NCI-H187 (cell line): ENCODE data around the gene HOXC4.

Experiments used
- DNase-seq, 2 experiments: peaks; one replicate each; lab custom pipeline; 2025; lab: John Stamatoyannopoulos, UW

HOXC4 gene

DNA sequence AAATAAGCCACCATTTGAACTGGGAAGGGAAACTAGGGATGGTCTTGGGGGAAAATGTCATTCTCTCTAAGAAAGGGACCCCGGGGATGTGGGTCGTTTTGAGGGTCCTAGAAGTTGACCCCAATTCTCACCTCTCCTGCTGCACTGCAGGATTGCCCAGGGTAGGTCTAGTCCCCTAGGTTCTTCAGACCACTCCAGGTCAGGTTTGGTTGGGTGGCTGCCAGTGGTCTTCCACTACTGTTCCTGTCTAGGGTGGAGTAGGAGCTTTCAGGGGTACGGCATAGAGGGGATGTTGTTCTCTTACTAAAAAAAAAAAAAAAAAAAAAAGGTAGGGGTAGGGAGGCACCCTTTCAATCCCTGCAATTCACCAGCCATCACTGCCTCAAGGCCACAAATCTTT lies 37.6 kb upstream of the HOXC4 start:
- DNase-seq, result no peak

DNA sequence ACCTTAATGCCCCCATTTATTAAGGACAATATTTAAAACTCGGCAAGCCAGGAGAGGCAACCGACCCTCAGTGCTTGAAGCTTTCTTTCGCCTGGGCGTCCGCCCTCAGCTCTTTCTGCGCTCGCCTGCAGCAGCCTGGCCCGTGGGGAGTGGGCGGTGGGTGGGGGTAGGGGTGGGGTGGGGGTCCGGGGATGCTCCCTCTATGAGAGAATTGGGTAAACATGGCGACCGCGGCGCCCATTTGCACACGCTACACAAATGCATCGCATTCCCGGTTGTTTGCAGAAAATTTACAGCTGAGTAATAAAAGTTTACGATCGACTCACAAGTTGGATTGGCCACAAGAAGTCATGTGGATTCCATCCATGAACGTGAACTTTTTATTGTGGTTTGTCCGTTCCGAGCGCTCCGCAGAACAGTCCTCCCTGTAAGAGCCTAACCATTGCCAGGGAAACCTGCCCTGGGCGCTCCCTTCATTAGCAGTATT lies 37.1 kb upstream of the HOXC4 start:
- DNase-seq, result no peak

DNA sequence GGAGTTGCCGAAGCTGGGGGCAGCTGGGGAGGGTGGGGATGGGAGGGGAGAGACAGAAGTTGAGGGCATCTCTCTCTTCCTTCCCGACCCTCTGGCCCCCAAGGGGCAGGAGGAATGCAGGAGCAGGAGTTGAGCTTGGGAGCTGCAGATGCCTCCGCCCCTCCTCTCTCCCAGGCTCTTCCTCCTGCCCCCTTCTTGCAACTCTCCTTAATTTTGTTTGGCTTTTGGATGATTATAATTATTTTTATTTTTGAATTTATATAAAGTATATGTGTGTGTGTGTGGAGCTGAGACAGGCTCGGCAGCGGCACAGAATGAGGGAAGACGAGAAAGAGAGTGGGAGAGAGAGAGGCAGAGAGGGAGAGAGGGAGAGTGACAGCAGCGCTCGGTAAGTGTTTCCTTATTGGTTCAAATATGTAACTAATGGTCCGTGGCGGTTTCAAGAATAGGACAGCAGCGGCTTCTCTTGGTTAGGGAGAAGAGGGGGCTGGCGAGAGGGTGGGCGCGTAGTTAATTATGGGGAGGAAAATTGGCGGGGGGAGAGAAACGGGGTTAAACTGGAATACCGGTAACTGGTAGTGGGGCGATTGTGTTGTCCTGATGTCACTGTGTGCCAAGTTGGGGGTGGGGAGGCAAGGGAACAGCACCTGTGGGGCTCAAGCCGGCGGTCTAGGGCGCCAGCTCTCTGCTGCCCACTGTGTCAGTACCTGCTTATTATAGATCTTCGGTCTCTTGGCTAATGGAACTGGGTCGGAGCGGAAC lies 36.4 kb upstream of the HOXC4 start:
- peak; percentile 74 to 98 for DNase-seq

DNA sequence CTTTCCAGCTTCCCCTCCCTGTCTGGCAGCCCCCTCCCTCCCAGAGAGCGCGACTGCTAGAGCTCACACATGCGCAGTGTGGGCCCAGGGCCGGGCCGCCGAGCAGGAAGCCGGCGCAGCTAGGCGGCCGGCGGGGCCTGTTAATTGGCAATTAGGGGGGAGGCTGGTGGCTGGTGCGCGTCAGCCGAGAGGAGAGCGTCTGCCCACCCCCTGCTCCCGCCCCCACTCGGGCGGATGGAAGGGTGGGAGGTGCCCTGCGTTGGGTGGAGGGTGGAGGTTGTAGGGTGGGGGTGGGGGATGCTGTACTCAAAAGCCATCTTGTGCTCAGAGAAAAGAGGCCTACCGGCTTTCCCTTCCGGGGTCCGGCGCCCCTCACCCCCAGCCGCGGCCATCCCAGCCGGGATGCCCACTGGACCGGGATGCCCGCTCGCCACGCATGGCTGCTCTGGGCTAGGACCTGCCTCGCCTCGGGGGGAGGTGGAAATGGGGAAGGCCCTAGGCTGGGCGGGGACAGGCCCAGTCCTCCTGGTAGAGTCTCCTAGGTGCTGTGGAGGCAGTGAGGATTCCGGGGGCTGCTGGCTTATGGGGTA lies 35.7 kb upstream of the HOXC4 start:
- DNase-seq, result peak; percentile 97 to 98

DNA sequence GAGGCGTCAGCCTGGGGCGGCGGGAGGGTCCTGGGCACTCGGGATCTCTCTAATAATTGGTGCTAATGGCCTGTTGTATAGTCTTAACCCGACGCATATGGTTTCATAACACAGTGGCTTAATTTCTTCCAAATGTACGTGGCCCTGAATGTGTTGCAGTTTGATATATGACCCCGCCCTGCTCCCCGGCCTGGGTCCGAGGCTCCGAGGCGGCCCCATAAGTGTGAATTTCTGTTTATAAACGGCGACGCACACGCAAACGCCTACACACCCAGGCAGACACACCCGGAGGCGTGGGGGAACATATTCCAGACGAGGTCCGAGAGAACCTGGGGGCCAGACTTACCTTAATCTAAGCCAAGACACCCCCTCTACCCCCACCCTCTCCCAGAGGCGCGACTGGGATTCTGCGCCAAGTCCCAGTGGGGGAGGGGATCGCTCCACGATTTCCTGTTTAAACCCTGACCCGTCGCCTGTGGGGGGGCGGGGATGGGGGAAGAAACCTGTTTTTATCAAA lies 35.1 kb upstream of the HOXC4 start:
- no peak for DNase-seq

DNA sequence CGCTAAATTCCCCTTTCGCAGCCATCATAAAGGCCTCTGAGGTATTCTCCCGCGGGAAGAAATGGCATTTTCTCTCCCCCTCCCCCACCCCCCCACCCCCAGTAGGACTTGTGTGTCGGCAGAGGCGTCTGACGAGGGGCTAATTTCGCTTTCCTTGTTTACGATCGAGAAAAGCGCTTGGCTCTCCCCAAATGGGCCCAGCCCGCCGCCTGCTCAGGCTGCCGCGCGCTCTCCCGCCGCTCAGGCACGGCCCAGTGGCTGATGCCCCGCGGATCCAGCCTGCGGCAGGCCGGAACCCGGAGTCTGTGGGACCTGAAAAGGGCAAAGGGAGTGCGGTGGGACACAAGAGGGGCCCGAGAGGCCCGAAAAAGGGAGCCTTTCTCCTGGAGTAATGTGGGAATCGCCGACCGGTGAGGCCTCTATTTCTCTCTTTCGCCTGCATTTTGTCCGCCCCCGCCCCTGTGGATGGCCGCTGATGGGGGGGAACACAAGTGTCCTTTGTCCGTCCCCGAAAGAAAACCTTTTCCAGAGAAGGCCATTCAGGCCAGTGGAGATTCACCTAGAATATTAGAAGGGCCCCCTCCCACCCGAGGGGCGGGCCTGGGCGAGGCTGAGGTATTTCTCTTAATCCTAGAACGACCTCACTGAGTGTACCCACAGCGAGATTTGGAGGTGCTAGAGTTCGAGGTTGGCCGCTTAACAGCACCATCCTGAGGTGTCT lies 34.4 kb upstream of the HOXC4 start:
- DNase-seq, result no peak

DNA sequence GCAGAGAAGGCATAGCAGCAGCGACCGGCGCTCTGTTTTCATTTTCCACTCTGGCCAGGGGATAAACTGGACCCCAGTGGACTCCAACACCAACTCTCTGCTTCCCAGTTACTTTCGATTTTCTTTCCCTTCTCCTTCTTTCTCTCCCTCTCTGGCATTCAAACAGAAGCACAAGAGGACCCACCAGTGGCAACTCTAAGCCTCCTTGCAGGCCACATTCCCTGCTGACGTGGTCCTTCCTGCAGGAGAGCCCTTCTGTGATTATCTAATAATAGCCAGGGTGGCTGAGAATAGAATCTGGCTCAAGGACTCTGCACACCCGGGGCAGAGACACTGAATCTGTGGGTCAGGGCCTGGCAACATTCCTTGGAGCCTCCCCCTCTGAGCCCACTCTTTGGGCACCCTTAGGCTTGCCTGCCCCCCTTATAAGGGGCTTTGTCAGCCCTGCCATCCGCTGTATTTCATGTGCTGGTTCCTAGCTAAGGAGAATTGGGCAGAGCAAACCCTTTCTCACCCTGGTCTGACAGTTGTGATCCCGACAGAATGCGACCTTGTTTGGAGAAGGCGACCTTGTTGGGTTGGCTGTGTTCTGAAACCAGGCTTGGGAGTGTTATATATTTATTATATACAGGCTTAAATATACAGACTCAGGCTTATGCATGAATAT lies 33.6 kb upstream of the HOXC4 start:
- DNase-seq, result no peak

DNA sequence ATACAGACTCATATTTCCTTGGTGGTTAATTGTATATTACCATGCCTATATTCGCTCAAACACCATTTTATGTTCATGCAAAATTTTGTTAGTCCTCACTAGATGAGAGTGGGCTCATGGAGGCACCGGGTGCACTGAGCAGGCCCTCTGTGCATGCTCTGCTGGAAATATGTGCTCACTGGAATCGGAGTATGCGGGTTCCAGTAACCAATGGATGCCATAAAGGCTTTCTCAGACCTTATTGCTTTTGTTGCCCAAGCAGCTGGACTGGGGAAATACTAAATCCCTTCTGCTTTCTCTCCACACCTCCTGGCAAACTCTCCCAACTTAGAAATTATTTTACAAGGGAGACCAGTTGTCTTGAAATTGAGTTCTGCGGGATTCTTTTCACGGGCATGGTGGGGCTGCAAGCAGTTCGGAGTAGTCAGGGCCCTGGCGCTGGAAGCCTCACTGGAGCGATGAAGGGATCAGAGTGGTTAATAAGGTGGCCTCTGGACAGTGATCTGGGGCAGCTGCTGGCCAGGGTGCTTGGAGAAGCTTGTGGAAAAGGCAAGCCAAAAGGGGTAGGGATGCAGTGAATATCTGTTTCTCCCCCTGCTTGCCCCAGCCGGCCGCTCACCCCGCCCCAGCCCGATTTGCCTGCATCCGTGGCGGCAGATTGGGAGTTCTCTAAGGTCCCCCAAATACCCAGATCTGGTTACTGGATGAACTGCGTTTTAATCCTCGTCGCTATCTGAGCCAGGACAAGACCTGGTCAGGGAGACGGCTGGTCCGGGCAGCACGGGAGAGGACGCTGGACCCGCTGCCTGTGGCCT lies 32.8 kb upstream of the HOXC4 start:
- no peak for DNase-seq

DNA sequence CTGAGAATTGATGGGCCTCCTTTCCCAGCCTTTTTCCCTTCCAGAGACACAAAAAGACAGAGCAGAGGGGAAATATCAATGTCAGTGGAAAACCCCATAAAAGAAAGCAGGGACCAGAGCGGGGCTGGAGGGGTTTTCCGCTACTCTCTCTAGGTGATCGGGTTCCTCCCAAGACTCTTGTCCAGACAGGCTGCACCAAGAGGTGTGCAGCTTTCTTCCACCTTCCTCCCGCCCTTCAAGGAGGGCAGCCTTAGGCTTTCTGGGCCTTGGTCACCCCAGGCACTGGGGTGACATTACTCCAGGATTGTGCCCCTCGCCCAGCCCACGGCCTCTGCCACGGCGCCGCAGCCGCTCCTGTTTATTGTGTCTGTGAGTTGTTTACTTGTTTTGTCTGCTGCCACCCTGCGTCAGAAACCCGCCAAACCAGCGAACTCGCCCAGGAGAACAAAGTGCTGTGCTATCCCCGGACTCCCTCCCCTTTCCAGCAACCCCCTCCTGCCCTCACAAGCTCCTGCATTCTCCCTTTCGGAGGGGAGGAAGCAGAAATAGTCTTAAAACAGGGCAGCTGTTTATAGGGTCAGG lies 32.1 kb upstream of the HOXC4 start:
- DNase-seq, result no peak

DNA sequence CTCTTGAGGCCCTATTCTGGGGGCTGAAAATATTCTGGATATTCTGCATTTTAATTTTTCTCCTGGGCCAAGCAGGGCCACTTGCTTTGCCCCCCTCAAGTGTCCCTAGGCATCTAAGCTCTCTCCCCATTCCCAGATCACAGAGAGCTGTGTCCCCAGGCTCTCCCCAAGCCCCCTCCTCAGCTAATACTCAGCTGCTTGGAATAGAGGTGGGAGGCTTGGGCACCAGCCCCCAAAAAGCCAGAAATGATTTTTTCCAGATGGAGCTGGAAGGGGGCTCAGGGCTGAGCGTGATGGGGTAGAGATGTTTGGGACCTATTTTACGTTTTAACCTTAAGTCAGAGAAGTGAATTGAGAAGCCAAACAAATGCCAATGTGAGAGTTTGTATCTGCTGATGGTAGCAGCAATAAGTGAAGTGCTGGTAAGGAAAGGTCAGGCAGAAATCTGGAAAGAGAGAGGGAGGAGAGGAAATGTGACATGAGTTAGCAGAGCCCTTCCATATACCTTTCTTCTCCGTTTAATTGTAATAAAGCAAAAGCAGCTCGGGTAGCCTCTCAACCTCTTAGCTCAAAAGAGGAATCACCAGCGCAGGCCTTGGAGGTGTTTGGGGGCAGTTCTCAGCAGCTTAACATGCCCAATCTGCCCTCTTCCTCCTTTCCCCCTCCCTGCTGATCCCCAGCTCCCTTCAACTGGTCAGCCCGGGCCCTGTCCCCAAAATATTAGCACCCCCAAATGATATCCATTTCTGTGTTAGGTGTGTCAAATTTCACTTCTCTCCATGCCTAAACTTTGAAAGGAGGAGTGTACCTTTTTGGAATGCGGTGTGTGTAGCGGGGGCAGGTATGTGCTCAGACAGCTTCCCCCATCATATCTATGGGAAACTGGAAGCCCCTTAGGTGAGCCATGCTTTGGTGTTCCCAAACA lies 30.4 kb upstream of the HOXC4 start:
- DNase-seq, result no peak

DNA sequence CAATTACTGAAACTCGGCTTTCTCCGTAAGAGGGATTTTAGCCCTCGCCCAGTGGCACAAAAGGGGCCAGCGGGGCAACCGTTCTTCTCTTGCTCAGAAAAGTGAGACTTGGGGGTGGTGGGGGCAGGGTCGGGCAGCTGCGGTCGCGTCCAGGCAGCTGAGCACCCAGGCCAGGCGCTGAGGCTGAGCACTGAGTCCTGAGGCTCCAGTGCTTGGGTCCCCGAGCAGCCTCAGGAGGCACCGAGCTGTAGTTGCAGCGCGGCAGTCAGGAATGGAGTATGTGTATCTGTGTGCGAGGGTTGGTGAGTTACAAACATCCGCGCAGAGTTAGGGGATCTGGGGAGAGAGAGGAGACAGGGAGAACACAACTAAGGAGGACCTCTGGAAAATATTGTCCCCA lies 29.5 kb upstream of the HOXC4 start:
- no peak for DNase-seq

DNA sequence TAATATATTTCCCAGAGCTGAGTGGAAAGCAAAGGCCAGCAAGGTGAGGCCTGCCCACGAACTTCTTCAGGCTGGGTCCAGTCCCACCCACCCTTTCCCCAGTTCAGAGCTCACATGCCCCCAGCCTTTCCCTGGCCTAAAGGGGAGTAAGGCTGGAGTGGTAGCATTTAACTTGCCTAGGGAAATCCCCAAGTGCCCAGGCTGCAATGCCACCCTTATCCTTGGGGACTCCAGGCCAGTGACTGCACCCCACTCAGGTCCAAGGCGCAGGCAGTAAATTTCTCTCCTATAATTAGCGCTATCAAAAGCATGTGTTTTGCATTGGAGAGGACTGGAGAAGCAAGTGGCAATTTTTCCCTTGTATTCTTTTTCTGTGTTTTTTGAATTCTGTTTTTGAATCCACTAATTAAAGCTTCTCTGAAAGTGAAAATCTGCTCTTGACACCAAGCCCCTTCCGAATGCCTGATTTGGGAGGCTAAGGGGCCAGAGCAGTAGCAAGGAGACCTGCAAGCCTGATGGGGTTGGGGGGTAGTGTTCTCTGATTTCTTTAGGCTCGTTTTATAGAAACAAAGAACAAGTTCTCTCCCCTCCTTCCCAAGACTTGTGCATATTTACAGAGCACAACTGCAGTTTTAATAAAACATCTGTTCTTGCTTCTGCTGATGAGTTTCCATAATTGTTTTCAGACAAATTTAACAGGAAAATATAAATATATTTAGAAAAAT lies 28.9 kb upstream of the HOXC4 start:
- no peak for DNase-seq

DNA sequence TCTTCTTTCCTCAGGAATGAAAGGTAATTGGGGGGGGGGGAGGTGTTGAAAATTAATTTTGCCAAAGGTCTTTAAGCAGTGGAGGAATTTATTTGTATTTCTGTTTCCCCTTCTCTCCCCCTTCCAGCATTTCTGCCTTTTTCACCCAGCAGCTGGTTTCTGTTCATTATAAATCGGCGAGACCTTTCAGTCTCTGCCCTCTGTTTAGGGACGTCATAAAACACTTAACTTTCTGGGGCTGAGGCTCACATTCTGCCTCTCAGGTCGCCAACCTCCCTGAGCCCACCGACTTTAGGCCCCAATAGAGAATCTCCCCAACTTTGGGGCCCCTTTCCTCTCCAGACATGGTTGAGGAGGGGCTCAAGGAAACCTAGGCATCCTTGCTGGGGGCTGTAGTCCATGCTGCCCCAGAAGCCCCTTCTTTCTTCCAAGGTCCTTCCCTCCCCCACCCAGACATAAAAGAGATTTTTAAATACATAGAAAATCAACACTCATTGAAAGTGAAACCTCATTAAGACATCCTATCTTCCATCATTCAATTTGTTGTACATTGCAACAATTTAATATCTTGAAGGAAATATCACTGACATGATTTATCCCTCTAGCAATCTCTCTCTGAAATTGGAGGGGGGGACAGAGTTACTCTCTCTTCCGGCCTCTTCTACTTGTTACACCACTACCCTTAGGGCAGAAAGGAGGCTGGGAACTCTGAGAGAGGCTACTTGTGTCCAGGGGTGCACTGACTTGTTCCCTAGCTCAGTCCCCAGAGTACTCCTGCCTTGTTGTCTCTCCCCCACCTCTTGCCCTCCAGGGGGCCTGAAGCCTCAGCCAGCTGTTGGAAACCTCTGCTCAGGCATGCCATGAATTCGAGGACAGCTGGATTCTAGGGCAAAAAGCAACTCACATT lies 27.9 kb upstream of the HOXC4 start:
- no peak for DNase-seq

DNA sequence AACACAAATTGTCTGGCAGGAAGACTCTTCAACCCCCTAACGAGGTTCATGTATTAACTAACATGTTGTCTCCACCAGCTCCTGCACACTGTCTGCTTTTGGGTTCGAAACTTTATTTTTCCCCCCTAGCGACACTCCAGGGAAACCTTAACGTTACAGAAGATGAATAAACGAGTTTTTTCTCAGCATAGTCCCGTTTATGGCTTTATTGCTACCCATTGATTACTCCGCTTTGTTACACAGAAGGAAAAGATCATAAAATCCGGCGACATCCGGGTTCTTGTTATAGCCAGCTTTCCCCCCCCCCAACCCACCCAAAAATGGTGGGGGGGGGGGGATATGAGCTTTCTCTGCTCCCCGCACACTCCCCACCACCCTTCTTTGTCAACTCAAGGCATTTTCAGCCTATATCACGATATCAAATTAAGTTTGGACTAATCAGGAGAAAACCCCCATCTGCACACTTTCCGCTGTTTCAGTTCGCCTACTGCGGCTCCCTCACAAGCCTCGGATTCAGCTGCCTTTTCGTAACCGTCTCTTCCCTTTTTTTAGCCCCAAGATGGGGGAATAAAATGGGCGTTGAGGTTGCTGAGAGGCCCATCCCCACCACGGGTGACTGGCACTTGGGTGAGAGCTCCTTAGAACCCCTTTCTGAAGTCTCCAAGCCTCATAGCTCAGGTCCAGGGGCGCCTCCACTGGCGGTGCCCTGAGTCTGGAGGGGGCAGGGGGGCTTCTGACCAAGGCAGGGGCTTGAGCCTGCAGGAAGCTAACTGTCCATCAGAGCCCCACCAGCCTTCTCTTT lies 26.8 kb upstream of the HOXC4 start:
- DNase-seq, result no peak

DNA sequence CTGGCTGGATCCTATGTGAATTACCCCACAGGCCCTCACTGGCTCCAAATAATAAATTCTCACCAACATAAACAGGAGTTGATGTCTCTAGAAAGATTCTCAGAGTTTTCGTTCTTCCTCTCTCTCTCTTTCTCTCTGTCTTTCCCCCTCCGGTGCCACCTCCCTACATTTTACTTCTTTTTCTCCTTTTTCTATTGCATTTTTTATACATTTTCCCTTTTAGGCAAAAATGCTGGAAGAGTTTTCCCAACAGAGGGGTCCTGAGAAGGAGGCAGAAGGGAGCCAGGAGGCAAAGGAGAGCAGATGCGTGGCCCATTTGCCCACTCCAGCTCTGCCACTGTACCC lies 26.2 kb upstream of the HOXC4 start:
- DNase-seq, result no peak

DNA sequence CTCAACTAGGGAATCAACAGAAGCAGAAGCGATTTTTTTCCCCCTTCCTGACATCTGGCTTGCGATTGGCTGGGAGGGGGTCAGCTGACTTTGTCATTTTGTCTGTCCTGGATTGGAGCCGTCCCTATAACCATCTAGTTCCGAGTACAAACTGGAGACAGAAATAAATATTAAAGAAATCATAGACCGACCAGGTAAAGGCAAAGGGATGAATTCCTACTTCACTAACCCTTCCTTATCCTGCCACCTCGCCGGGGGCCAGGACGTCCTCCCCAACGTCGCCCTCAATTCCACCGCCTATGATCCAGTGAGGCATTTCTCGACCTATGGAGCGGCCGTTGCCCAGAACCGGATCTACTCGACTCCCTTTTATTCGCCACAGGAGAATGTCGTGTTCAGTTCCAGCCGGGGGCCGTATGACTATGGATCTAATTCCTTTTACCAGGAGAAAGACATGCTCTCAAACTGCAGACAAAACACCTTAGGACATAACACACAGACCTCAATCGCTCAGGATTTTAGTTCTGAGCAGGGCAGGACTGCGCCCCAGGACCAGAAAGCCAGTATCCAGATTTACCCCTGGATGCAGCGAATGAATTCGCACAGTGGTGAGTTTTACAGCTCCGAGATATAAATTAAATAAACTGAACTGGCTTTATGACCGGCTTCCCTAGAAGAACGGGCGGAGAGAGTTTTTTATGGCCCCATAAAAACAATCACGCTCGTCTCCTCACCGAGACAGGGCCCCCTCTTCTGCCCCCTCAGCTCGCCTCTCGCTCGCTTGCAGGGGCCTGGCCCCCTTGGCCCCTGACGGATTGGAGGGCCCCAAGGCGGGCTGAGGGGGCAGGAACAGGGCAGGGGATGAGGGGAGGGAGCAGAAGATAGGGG lies 25.1 kb upstream of the HOXC4 start, which contains the start of gene HOXC6:
Gene HOXC6, plus strand, starts transcription at position 127 of the 888 bp plus-strand sequence. Its CDS starts 82 bp downstream, at position 209.
- no peak for DNase-seq
